OCI-LY7 (cell line): ENCODE measurements around the gene RPL22. TPM values are rescaled to one million over a fixed set of nuclear protein-coding genes. Genes with fewer than 3 reads are reported as not detected.

Experiments used
- BruUV-seq: library from RNA; stranded (reverse); fragments of 400-500 nt; replicated peaks from 2 replicates; lab custom pipeline; 2021; lab: Mats Ljungman, UMichigan
- CTCF ChIA-PET: fragments of 300-600 bp; sonication (Branson Sonifier 250); formaldehyde crosslinking; loops from one replicate; lab custom pipeline; 2022; ENCODE audit warnings: antibody characterized with exemption; ENCODE audit not compliant: unreplicated experiment; lab: Charles Lee
- POLR2A ChIA-PET: fragments of 300-600 bp; sonication (Branson Sonifier 250); formaldehyde crosslinking; loops from one replicate; lab custom pipeline; 2022; ENCODE audit warnings: antibody characterized with exemption; lab: Charles Lee
- DNase-seq: peaks from one replicate; pipeline ENCODE4 v3.0.0-alpha.2; 2015; ENCODE audit warnings: low spot score
- H2AFZ ChIP-seq: fragments of 200-600 bp; sonication (generic), shearing (Covaris generic); 2 replicates; pipeline ENCODE4 v1.6.1; 2014; ENCODE audit warnings: mild to moderate bottlenecking, antibody characterized with exemption, low read length, moderate library complexity
- H3K27ac ChIP-seq: fragments of 200-600 bp; sonication (generic); 2 replicates; pipeline ENCODE4 v1.5.1; 2014; ENCODE audit warnings: mixed run types, low read depth, mild to moderate bottlenecking, moderate library complexity, low read length, inconsistent platforms; ENCODE audit not compliant: poor library complexity, severe bottlenecking
- H3K36me3 ChIP-seq: fragments of 200-600 bp; sonication (generic); 2 replicates; pipeline ENCODE4 v1.6.1; 2014; ENCODE audit warnings: mild to moderate bottlenecking, antibody characterized with exemption, low read length, moderate library complexity, mixed read lengths; ENCODE audit not compliant: insufficient read depth
- H3K4me1 ChIP-seq: fragments of 200-600 bp; sonication (generic); 2 replicates; pipeline ENCODE4 v1.5.1; 2014; ENCODE audit warnings: mild to moderate bottlenecking, low read length; ENCODE audit not compliant: insufficient read depth, poor library complexity, severe bottlenecking
- H3K4me2 ChIP-seq: fragments of 200-600 bp; sonication (generic); 2 replicates; pipeline ENCODE4 v1.6.1; 2014; ENCODE audit warnings: mild to moderate bottlenecking, low read length
- H3K4me3 ChIP-seq: fragments of 200-600 bp; sonication (generic); 2 replicates; pipeline ENCODE4 v1.5.1; 2014; ENCODE audit warnings: mild to moderate bottlenecking, low read depth, low read length; ENCODE audit not compliant: poor library complexity, severe bottlenecking
- H3K79me2 ChIP-seq: fragments of 200-600 bp; sonication (generic); 2 replicates; pipeline ENCODE4 v1.6.1; 2016; ENCODE audit warnings: low read depth, mild to moderate bottlenecking, low read length, moderate library complexity, mixed read lengths; ENCODE audit not compliant: insufficient read depth
- H3K9me2 ChIP-seq: fragments of 200-600 bp; sonication (generic); 2 replicates; pipeline ENCODE4 v1.6.1; 2016; ENCODE audit warnings: mild to moderate bottlenecking, low read length, mixed read lengths; ENCODE audit not compliant: insufficient read depth
- H3K9me3 ChIP-seq: fragments of 200-600 bp; sonication (generic); 2 replicates; pipeline ENCODE4 v1.6.1; 2014; ENCODE audit warnings: mild to moderate bottlenecking, mixed run types, low read length, mixed read lengths
- H4K20me1 ChIP-seq: fragments of 200-600 bp; sonication (generic); 2 replicates; pipeline ENCODE4 v1.6.1; 2014; ENCODE audit warnings: mild to moderate bottlenecking, antibody characterized with exemption, low read length, moderate library complexity, mixed read lengths; ENCODE audit not compliant: insufficient read depth
- EZH2phosphoT487 ChIP-seq: fragments of 200-600 bp; sonication (generic); IDR thresholded peaks from 2 replicates; pipeline ENCODE4 v1.6.1; 2018; ENCODE audit warnings: low read depth, borderline replicate concordance, mild to moderate bottlenecking, mixed run types, antibody characterized with exemption, low read length, moderate library complexity, mixed read lengths
- intact Hi-C: fragments of 100-400 bp; cut with micrococcal nuclease; formaldehyde crosslinking; loops from one replicate; pipeline ENCODE4 v1.10.0; 2022; ENCODE audit not compliant: unreplicated experiment
- total RNA-seq, 2 experiments: library from RNA; depleted of rRNA in 1 of 2; stranded (reverse); fragments of >200 nt in 1 of 2; shearing (Covaris generic) in 1 of 2; gene quantifications; 2 replicates each; pipeline ENCODE4 v1.2.3, GENCODE V29; 2014 to 2022
- TF ChIP-seq, protein P1 (sequence below): fragments of 200-600 bp; sonication (generic); conservative IDR thresholded peaks from 2 replicates; pipeline ENCODE4 v1.5.1; 2014; ENCODE audit warnings: mild to moderate bottlenecking, antibody characterized with exemption, low read length, moderate library complexity, mixed read lengths

RPL22 gene
- total RNA-seq, 2 experiments from 2014 or later, result 249 to 589 TPM

- TF ChIP-seq, protein P1, sequence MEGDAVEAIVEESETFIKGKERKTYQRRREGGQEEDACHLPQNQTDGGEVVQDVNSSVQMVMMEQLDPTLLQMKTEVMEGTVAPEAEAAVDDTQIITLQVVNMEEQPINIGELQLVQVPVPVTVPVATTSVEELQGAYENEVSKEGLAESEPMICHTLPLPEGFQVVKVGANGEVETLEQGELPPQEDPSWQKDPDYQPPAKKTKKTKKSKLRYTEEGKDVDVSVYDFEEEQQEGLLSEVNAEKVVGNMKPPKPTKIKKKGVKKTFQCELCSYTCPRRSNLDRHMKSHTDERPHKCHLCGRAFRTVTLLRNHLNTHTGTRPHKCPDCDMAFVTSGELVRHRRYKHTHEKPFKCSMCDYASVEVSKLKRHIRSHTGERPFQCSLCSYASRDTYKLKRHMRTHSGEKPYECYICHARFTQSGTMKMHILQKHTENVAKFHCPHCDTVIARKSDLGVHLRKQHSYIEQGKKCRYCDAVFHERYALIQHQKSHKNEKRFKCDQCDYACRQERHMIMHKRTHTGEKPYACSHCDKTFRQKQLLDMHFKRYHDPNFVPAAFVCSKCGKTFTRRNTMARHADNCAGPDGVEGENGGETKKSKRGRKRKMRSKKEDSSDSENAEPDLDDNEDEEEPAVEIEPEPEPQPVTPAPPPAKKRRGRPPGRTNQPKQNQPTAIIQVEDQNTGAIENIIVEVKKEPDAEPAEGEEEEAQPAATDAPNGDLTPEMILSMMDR, result no peak
- no peak for TF ChIP-seq EZH2phosphoT487
- H3K36me3 ChIP-seq, result no peaks in the 10 kb centered on the region
- H3K4me2 ChIP-seq, result no peak overlapping the region
- no peaks in the 10 kb centered on the region for H4K20me1 ChIP-seq
- no peaks in the 10 kb centered on the region for H3K9me3 ChIP-seq
- H3K27ac ChIP-seq, result no peak overlapping the region
- DNase-seq, result no peak
- intact Hi-C loops, result no loop called here
- no peak overlapping the region for H2AFZ ChIP-seq
- ChIA-PET POLR2A (no interaction called here), CTCF (no interaction called here)
- no peaks in the 10 kb centered on the region for H3K79me2 ChIP-seq
- no TSS peak for BruUV-seq
- no peaks in the 10 kb centered on the region for H3K9me2 ChIP-seq
- no peaks in the 10 kb centered on the region for H3K4me1 ChIP-seq
- no peak overlapping the region for H3K4me3 ChIP-seq
Observed at GRCh38 chr1:6157528-6158174, 41.7 kb downstream of the RPL22 start.

- ChIA-PET POLR2A (no interaction called here), CTCF (no interaction called here)
- Histone ChIP-seq H3K4me2 (no peak overlapping the region), H3K36me3 (no peaks in the 10 kb centered on the region), H3K27ac (no peak overlapping the region), H3K4me1 (no peaks in the 10 kb centered on the region), H3K9me2 (no peaks in the 10 kb centered on the region), H3K4me3 (no peak overlapping the region), H4K20me1 (no peaks in the 10 kb centered on the region), H3K9me3 (no peaks in the 10 kb centered on the region), H3K79me2 (no peaks in the 10 kb centered on the region), H2AFZ (no peak overlapping the region)
- BruUV-seq, result no TSS peak
- TF ChIP-seq, protein P1, result no peak
- TF ChIP-seq EZH2phosphoT487, result no peak
- intact Hi-C loops, result no loop called here
- no peak for DNase-seq
Observed at GRCh38 chr1:6157132-6157527, 42.3 kb downstream of the RPL22 start.

DNA sequence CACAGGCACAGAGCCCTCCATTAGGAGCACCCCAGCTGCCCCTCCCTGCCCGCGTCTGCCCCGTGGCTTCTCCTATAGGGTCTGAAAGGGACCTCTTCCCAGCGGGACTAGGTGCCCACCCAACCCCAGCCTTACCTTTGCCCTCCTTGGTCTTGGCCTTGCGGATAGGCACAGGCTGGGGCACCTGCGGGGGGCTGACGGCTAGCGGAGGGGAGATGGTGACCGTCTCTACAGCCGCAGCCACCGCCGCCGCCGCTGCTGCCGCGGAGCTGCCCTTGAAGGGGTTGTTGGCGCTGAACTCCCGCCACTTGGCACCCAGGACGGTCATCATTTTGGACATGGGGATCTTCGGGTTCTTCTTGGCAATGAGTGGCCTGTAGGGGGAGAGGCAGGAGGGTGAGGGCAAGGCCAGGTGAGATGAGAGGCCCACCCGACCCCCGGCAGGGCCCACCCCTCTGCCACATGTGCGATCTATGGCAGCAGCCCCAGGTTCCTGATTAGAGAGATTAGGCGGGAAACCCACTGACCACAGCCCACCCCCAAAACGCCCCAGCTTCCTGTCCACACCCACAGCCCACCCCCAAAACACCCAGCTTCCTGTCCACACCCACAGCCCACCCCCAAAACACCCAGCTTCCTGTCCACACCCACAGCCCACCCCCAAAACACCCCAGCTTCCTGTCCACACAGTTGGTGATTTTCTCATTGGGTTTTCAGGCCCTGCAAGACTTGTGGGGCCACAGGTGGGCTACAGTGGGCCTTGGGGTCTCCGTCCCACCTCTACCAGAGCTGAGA is 44.7 kb downstream of the RPL22 start:
- TF ChIP-seq, protein P1, result no peak
- no peak for TF ChIP-seq EZH2phosphoT487
- Histone ChIP-seq H3K79me2 (no peaks in the 10 kb centered on the region), H3K4me1 (no peaks in the 10 kb centered on the region), H3K4me2 (no peak overlapping the region), H3K9me3 (no peaks in the 10 kb centered on the region), H3K4me3 (no peak overlapping the region), H3K9me2 (no peaks in the 10 kb centered on the region), H2AFZ (no peak overlapping the region), H3K36me3 (no peaks in the 10 kb centered on the region), H4K20me1 (no peaks in the 10 kb centered on the region), H3K27ac (no peak overlapping the region)
- POLR2A ChIA-PET, result no interaction called here
- BruUV-seq, result no TSS peak
- DNase-seq, result no peak
- CTCF ChIA-PET, result no interaction called here
- intact Hi-C loops, result no loop called here
